Osteocyte (in vitro differentiated cells): ENCODE measurements around the gene RBM6. TPM values are rescaled to one million over a fixed set of nuclear protein-coding genes. Genes with fewer than 3 reads are reported as not detected.
A peak's percentile ranks its signal among the peaks of the same experiment; 100 is the strongest.

Source experiments
- DNase-seq: peaks from one replicate; pipeline ENCODE4 v3.0.0; 2021; ENCODE audit warnings: mixed read lengths; ENCODE audit not compliant: unreplicated experiment; ENCODE audit errors: extremely low spot score
- H3K27ac Mint-ChIP-seq: one replicate; pipeline ENCODE4 v1.8.0; 2021; ENCODE audit warnings: mild to moderate bottlenecking, mixed read lengths; ENCODE audit not compliant: unreplicated experiment
- H3K27me3 Mint-ChIP-seq: one replicate; pipeline ENCODE4 v1.8.0; 2021; ENCODE audit warnings: mixed read lengths; ENCODE audit not compliant: unreplicated experiment
- H3K36me3 Mint-ChIP-seq: one replicate; pipeline ENCODE4 v1.8.0; 2021; ENCODE audit warnings: mixed read lengths; ENCODE audit not compliant: unreplicated experiment
- H3K4me1 Mint-ChIP-seq: one replicate; pipeline ENCODE4 v1.8.0; 2021; ENCODE audit warnings: mixed read lengths; ENCODE audit not compliant: unreplicated experiment
- H3K4me3 Mint-ChIP-seq: one replicate; pipeline ENCODE4 v1.8.0; 2021; ENCODE audit warnings: mild to moderate bottlenecking, moderate library complexity, mixed read lengths; ENCODE audit not compliant: unreplicated experiment
- H3K9me3 Mint-ChIP-seq: one replicate; pipeline ENCODE4 v1.8.0; 2021; ENCODE audit warnings: mixed read lengths; ENCODE audit not compliant: unreplicated experiment
- total RNA-seq: library from RNA; stranded (reverse); gene quantifications from 2 replicates; pipeline ENCODE4 v1.2.1, GENCODE V29; 2021
- TF ChIP-seq, protein P1 (sequence below): fragments of 200-600 bp; sonication (generic); IDR thresholded peaks from 2 replicates; pipeline ENCODE4 v1.5.0; 2021; ENCODE audit warnings: antibody characterized with exemption, mild to moderate bottlenecking, moderate library complexity

RBM6 gene
- total RNA-seq, 1 donor from 2014 or later, result 91.5 TPM

DNA sequence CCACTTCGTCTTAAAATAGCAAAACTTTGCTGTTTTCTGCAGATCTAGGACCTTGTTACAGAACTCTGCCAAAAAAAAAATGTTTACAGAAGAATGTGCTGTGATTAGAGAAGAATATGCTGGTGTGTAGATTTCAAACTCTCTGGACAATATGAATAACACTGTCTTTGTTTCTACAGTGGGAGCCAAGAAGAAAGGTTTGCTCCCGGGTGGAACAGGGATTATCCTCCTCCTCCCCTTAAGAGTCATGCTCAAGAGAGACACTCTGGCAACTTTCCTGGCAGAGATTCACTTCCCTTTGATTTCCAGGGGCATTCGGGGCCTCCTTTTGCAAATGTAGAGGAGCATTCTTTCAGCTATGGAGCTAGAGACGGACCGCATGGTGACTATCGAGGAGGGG lies 27.3 kb downstream of the RBM6 start:
- Mint-ChIP-seq H3K4me1 (peaks cover 25% of the 10 kb centered on the region), H3K27ac (peak overlapping the region; percentile 62), H3K27me3 (no peaks in the 10 kb centered on the region), H3K4me3 (no peak overlapping the region), H3K9me3 (no peaks in the 10 kb centered on the region), H3K36me3 (peaks cover 26% of the 10 kb centered on the region)
- no peak for DNase-seq
- TF ChIP-seq, protein P1, sequence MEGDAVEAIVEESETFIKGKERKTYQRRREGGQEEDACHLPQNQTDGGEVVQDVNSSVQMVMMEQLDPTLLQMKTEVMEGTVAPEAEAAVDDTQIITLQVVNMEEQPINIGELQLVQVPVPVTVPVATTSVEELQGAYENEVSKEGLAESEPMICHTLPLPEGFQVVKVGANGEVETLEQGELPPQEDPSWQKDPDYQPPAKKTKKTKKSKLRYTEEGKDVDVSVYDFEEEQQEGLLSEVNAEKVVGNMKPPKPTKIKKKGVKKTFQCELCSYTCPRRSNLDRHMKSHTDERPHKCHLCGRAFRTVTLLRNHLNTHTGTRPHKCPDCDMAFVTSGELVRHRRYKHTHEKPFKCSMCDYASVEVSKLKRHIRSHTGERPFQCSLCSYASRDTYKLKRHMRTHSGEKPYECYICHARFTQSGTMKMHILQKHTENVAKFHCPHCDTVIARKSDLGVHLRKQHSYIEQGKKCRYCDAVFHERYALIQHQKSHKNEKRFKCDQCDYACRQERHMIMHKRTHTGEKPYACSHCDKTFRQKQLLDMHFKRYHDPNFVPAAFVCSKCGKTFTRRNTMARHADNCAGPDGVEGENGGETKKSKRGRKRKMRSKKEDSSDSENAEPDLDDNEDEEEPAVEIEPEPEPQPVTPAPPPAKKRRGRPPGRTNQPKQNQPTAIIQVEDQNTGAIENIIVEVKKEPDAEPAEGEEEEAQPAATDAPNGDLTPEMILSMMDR, result no peak

DNA sequence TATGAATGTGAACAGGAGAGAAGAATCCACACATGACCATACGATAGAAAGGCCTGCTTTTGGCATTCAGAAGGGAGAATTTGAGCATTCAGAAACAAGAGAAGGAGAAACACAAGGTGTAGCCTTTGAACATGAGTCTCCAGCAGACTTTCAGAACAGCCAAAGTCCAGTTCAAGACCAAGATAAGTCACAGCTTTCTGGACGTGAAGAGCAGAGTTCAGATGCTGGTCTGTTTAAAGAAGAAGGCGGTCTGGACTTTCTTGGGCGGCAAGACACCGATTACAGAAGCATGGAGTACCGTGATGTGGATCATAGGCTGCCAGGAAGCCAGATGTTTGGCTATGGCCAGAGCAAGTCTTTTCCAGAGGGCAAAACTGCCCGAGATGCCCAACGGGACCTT lies 28.4 kb downstream of the RBM6 start:
- H3K36me3 Mint-ChIP-seq, result peaks cover 26% of the 10 kb centered on the region
- H3K4me1 Mint-ChIP-seq, result peaks cover 25% of the 10 kb centered on the region
- no peak overlapping the region for H3K4me3 Mint-ChIP-seq
- no peak for DNase-seq
- H3K27ac Mint-ChIP-seq, result no peak overlapping the region
- no peaks in the 10 kb centered on the region for H3K27me3 Mint-ChIP-seq
- TF ChIP-seq, protein P1, result no peak
- H3K9me3 Mint-ChIP-seq, result no peaks in the 10 kb centered on the region

DNA sequence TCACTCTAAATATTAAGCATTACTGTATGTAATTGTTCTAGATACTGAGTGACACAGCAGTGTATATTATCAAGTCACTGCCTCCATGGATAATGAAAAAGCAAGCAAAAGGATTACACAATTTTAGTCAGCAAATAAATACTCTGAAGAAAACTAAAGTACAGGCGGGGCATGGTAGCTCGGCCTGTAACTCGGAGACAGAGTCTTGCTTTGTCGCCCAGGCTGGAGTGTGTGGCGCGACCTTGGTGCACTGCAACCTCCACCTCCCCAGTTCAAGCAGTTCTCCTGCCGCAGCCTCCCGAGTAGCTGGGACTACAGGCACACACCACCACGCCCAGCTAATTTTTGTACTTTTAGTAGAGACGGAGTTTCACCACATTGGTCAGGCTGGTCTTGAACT lies 32.7 kb downstream of the RBM6 start:
- Mint-ChIP-seq H3K36me3 (peaks cover 23% of the 10 kb centered on the region), H3K27me3 (no peaks in the 10 kb centered on the region), H3K27ac (peak overlapping the region; percentile 1), H3K4me3 (no peak overlapping the region), H3K9me3 (no peaks in the 10 kb centered on the region), H3K4me1 (peaks cover 13% of the 10 kb centered on the region)
- TF ChIP-seq, protein P1, result no peak
- peak; percentile 27 for DNase-seq

DNA sequence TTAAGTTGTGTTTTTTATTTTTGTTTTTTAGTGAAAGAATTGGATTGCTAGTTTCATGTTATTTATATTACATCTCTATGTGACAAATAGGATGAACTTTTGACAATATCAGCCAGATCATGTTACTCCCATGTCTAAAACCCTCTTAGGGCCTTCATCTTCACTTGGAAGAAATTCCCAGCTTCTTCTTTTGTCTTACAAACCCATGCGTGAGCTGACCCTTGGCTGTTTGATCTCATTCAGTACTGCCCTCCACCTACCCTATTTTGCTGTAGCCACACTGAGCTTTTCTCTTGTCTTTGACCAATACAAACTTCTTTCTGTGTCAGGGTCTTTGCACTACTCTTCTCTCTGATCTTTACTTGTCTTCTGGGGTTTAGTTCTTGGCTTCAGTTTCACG lies 37.0 kb downstream of the RBM6 start:
- no peak overlapping the region for H3K27ac Mint-ChIP-seq
- peaks cover 19% of the 10 kb centered on the region for H3K36me3 Mint-ChIP-seq
- H3K4me3 Mint-ChIP-seq, result no peak overlapping the region
- no peak for DNase-seq
- peaks cover 3% of the 10 kb centered on the region for H3K4me1 Mint-ChIP-seq
- H3K27me3 Mint-ChIP-seq, result no peaks in the 10 kb centered on the region
- H3K9me3 Mint-ChIP-seq, result no peaks in the 10 kb centered on the region
- TF ChIP-seq, protein P1, result no peak

DNA sequence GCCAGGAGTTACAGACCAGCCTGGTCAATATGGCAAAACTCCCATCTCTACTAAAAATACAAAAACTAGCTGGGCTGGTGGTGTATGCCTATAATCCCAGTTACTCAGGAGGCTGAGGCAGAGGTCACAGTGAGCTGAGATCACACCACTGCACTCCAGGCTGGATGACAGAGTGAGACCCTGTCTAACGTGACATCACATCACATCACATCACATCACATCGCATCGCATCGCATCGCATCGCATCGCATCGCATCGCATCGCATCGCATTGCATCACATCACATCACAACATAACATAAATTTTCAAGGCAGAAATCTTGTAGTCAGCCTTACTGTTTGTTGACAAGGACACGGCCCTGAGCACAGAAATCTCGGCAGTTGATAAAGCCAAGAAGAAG lies 44.4 kb downstream of the RBM6 start:
- no peaks in the 10 kb centered on the region for H3K9me3 Mint-ChIP-seq
- no peaks in the 10 kb centered on the region for H3K4me1 Mint-ChIP-seq
- no peaks in the 10 kb centered on the region for H3K27me3 Mint-ChIP-seq
- H3K4me3 Mint-ChIP-seq, result no peak overlapping the region
- no peak for DNase-seq
- TF ChIP-seq, protein P1, result no peak
- no peak overlapping the region for H3K27ac Mint-ChIP-seq
- H3K36me3 Mint-ChIP-seq, result peaks cover 5% of the 10 kb centered on the region
